ENCODE measurements around the gene CNN3. TPM values are rescaled to one million over a fixed set of nuclear protein-coding genes. Genes with fewer than 3 reads are reported as not detected.

The CNN3 gene
- total and polyA plus RNA-seq, 2 donors (not counting 1 experiment from before 2014, with no cell fraction given) = 2.3 to 17.2 TPM

DNA sequence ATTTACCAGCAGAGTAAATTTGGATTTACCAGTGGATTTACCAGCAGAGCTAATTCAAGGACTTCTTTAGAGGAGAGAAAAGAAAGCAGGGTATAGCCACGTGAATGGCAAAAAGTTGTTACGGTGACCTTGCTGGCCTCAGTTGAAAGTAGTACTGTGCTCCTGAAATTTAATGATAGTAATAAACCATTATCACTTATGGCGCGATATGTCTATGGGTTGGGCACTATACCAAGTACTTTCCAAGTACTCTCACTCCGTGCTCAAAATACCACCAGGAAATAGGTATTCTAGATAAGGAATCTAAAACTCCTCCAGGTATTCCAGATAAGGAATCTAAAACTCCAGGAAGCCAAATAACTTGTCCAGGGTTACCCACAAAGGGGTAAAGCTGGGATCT, 70.9 kb downstream of the CNN3 start:
- H3K9ac ChIP-seq (ENCODE audit: low read length) = no peak overlapping the region
- no peaks in the 10 kb centered on the region for H3K36me3 ChIP-seq (replicated peaks in 1 of 2; ENCODE audit: control extremely low read depth in 1 of 2, control insufficient read depth in 1 of 2, extremely low read depth in 1 of 2, insufficient read depth in 2 of 2, low read length in 1 of 2)
- ATAC-seq (ENCODE audit: low read depth) (no peak), DNase-seq (no peak)
- H2AFZ ChIP-seq (ENCODE audit: insufficient read depth, low read depth, low read length, poor library complexity, severe bottlenecking) = no peak overlapping the region
- H3K4me3 ChIP-seq (ENCODE audit: control extremely low read depth in 1 of 5, extremely low read depth in 1 of 5, insufficient read depth in 1 of 5, low read depth in 2 of 5, low read length in 4 of 5) = no peak overlapping the region
- Mint-ChIP-seq H3K9me3 (ENCODE audit: insufficient read depth) (no peaks in the 10 kb centered on the region), H3K4me3 (no peak overlapping the region), H3K27ac (no peak overlapping the region), H3K4me1 (no peaks in the 10 kb centered on the region), H3K27me3 (peaks cover 4% of the 10 kb centered on the region)
- no peak overlapping the region for H3K27ac ChIP-seq (ENCODE audit: low read length in 2 of 2)
- H3K4me2 ChIP-seq (replicated peaks; ENCODE audit: low read depth, low read length, poor library complexity, severe bottlenecking) = no peak overlapping the region
- POLR2A ChIA-PET = interaction anchor here (0.7 kb wide), 1 partner anchor 187 kb away, joined by 8 read pairs; no protein-coding TSS in a partner anchor
- CTCF ChIA-PET = interaction anchor here (1.0 to 10.6 kb wide), 13 partner anchors 8 to 378 kb away, joined by 3 to 288 read pairs (median 16); partner anchors contain the start of genes ALG14 and RWDD3
- H4K20me1 ChIP-seq (ENCODE audit: control insufficient read depth, insufficient read depth, low read length, poor library complexity, severe bottlenecking) = no peaks in the 10 kb centered on the region
- intact Hi-C loops (cut with micrococcal nuclease) = no loop called here
- no peaks in the 10 kb centered on the region for H3K79me2 ChIP-seq (ENCODE audit: control insufficient read depth, insufficient read depth, low read length)
- H3K27me3 ChIP-seq (replicated peaks in 1 of 4; ENCODE audit: control extremely low read depth in 1 of 4, control insufficient read depth in 3 of 4, insufficient read depth in 4 of 4, low read length in 3 of 4) = peaks cover 0 to 8% (median 2%) of the 10 kb centered on the region in 4 experiments
- no CpG with 5 or more reads among the region's 5 CpGs for WGBS (ENCODE audit: insufficient coverage)
- H3K4me1 ChIP-seq (ENCODE audit: control insufficient read depth in 2 of 2, insufficient read depth in 2 of 2, low read length in 2 of 2) = peaks cover 5 to 6% of the 10 kb centered on the region in 2 donors
- TF ChIP-seq, protein P1, sequence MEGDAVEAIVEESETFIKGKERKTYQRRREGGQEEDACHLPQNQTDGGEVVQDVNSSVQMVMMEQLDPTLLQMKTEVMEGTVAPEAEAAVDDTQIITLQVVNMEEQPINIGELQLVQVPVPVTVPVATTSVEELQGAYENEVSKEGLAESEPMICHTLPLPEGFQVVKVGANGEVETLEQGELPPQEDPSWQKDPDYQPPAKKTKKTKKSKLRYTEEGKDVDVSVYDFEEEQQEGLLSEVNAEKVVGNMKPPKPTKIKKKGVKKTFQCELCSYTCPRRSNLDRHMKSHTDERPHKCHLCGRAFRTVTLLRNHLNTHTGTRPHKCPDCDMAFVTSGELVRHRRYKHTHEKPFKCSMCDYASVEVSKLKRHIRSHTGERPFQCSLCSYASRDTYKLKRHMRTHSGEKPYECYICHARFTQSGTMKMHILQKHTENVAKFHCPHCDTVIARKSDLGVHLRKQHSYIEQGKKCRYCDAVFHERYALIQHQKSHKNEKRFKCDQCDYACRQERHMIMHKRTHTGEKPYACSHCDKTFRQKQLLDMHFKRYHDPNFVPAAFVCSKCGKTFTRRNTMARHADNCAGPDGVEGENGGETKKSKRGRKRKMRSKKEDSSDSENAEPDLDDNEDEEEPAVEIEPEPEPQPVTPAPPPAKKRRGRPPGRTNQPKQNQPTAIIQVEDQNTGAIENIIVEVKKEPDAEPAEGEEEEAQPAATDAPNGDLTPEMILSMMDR (IDR thresholded peaks at IDR 0.05) = no peak
- TF ChIP-seq EZH2 (IDR thresholded peaks at IDR 0.05; ENCODE audit: borderline replicate concordance, insufficient read depth, low read depth, low read length, poor library complexity, severe bottlenecking) = no peak
- H3K9me3 ChIP-seq (ENCODE audit: control extremely low read depth in 1 of 3, control insufficient read depth in 2 of 3, insufficient read depth in 1 of 3, low read length in 2 of 3) = no peaks in the 10 kb centered on the region

GRCh38 chr1:94855307-94855700, 71.6 kb downstream of the CNN3 start:
- 83% methylated on average over 2 of the region's 2 CpGs for WGBS (ENCODE audit: insufficient coverage)
- Mint-ChIP-seq H3K4me1 (no peaks in the 10 kb centered on the region), H3K27me3 (peaks cover 4% of the 10 kb centered on the region), H3K27ac (no peak overlapping the region), H3K9me3 (ENCODE audit: insufficient read depth) (no peaks in the 10 kb centered on the region), H3K4me3 (no peak overlapping the region)
- POLR2A ChIA-PET = interaction anchor here (1.8 kb wide), 1 partner anchor 188 kb away, joined by 20 read pairs; no protein-coding TSS in a partner anchor
- H3K4me1 ChIP-seq (ENCODE audit: control insufficient read depth in 2 of 2, insufficient read depth in 2 of 2, low read length in 2 of 2) = peaks cover 5 to 6% of the 10 kb centered on the region in 2 donors
- TF ChIP-seq, protein P1 (IDR thresholded peaks at IDR 0.05) = no peak
- TF ChIP-seq EZH2 (IDR thresholded peaks at IDR 0.05; ENCODE audit: borderline replicate concordance, insufficient read depth, low read depth, low read length, poor library complexity, severe bottlenecking) = no peak
- H3K4me2 ChIP-seq (replicated peaks; ENCODE audit: low read depth, low read length, poor library complexity, severe bottlenecking) = no peak overlapping the region
- H3K27me3 ChIP-seq (replicated peaks in 1 of 4; ENCODE audit: control extremely low read depth in 1 of 4, control insufficient read depth in 3 of 4, insufficient read depth in 4 of 4, low read length in 3 of 4) = peaks cover 0 to 8% (median 2%) of the 10 kb centered on the region in 4 experiments
- H3K9me3 ChIP-seq (ENCODE audit: control extremely low read depth in 1 of 3, control insufficient read depth in 2 of 3, insufficient read depth in 1 of 3, low read length in 2 of 3) = no peaks in the 10 kb centered on the region
- H3K9ac ChIP-seq (ENCODE audit: low read length) = no peak overlapping the region
- DNase-seq (no peak), ATAC-seq (ENCODE audit: low read depth) (no peak)
- no peak overlapping the region for H3K27ac ChIP-seq (ENCODE audit: low read length in 2 of 2)
- H3K4me3 ChIP-seq (ENCODE audit: control extremely low read depth in 1 of 5, extremely low read depth in 1 of 5, insufficient read depth in 1 of 5, low read depth in 2 of 5, low read length in 4 of 5) = no peak overlapping the region
- H3K79me2 ChIP-seq (ENCODE audit: control insufficient read depth, insufficient read depth, low read length) = no peaks in the 10 kb centered on the region
- H3K36me3 ChIP-seq (replicated peaks in 1 of 2; ENCODE audit: control extremely low read depth in 1 of 2, control insufficient read depth in 1 of 2, extremely low read depth in 1 of 2, insufficient read depth in 2 of 2, low read length in 1 of 2) = no peaks in the 10 kb centered on the region
- intact Hi-C loops (cut with micrococcal nuclease) = no loop called here
- CTCF ChIA-PET = interaction anchor here (0.7 to 10.6 kb wide), 31 partner anchors 9 to 867 kb away, joined by 3 to 288 read pairs (median 7); partner anchors contain the start of genes ALG14 and RWDD3
- no peaks in the 10 kb centered on the region for H4K20me1 ChIP-seq (ENCODE audit: control insufficient read depth, insufficient read depth, low read length, poor library complexity, severe bottlenecking)
- peak overlapping the region; percentile 88 for H2AFZ ChIP-seq (ENCODE audit: insufficient read depth, low read depth, low read length, poor library complexity, severe bottlenecking)

All from B cell (primary cell).